ENCODE measurements around the gene AUH. TPM values are rescaled to one million over a fixed set of nuclear protein-coding genes. Genes with fewer than 3 reads are reported as not detected.

The AUH gene
- total and polyA plus RNA-seq, 2 donors (not counting 1 experiment from before 2014, with no cell fraction given), result 5.2 to 29.1 TPM

DNA sequence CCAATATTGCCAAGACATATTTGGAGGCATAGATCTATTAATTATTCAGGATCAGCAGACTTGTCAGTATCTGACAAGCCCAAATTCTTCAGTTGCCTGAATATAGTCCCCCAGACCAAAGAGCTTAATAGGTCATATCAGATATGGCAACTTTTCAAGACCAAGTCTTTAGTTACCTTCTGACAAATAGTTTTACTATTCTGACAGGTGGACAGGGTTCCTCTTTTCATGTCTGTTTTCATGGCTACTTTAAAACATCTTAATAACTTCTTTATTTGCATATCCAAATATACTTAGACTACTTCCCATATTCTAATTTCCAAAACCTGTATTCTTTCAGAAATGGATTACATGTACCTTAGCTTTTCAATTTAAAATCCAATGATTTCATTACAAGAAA is 65.4 kb downstream of the AUH start:
- Histone ChIP-seq H3K9ac (ENCODE audit: low read length) (no peak overlapping the region), H3K27ac (ENCODE audit: low read length in 2 of 2) (no peak overlapping the region), H3K27me3 (replicated peaks in 1 of 4; ENCODE audit: control extremely low read depth in 1 of 4, control insufficient read depth in 3 of 4, insufficient read depth in 4 of 4, low read length in 3 of 4) (no peaks in the 10 kb centered on the region), H3K4me2 (replicated peaks; ENCODE audit: low read depth, low read length, poor library complexity, severe bottlenecking) (peak overlapping the region; percentile 39), H3K36me3 (replicated peaks in 1 of 2; ENCODE audit: control extremely low read depth in 1 of 2, control insufficient read depth in 1 of 2, extremely low read depth in 1 of 2, insufficient read depth in 2 of 2, low read length in 1 of 2) (peaks cover 3 to 31% of the 10 kb centered on the region in 2 experiments), H3K4me1 (ENCODE audit: control insufficient read depth in 2 of 2, insufficient read depth in 2 of 2, low read length in 2 of 2) (peaks cover 17 to 20% of the 10 kb centered on the region in 2 donors), H2AFZ (ENCODE audit: insufficient read depth, low read depth, low read length, poor library complexity, severe bottlenecking) (no peak overlapping the region), H3K79me2 (ENCODE audit: control insufficient read depth, insufficient read depth, low read length) (no peaks in the 10 kb centered on the region), H3K4me3 (ENCODE audit: control extremely low read depth in 1 of 5, extremely low read depth in 1 of 5, insufficient read depth in 1 of 5, low read depth in 2 of 5, low read length in 4 of 5) (no peak overlapping the region), H4K20me1 (ENCODE audit: control insufficient read depth, insufficient read depth, low read length, poor library complexity, severe bottlenecking) (no peaks in the 10 kb centered on the region), H3K9me3 (ENCODE audit: control extremely low read depth in 1 of 3, control insufficient read depth in 2 of 3, insufficient read depth in 1 of 3, low read length in 2 of 3) (no peaks in the 10 kb centered on the region)
- Mint-ChIP-seq H3K9me3 (ENCODE audit: insufficient read depth) (no peaks in the 10 kb centered on the region), H3K4me1 (peaks cover 23% of the 10 kb centered on the region), H3K4me3 (no peak overlapping the region), H3K27me3 (no peaks in the 10 kb centered on the region), H3K27ac (no peak overlapping the region)
- DNase-seq (peak; percentile 33), ATAC-seq (ENCODE audit: low read depth) (no peak)
- TF ChIP-seq, protein P1, sequence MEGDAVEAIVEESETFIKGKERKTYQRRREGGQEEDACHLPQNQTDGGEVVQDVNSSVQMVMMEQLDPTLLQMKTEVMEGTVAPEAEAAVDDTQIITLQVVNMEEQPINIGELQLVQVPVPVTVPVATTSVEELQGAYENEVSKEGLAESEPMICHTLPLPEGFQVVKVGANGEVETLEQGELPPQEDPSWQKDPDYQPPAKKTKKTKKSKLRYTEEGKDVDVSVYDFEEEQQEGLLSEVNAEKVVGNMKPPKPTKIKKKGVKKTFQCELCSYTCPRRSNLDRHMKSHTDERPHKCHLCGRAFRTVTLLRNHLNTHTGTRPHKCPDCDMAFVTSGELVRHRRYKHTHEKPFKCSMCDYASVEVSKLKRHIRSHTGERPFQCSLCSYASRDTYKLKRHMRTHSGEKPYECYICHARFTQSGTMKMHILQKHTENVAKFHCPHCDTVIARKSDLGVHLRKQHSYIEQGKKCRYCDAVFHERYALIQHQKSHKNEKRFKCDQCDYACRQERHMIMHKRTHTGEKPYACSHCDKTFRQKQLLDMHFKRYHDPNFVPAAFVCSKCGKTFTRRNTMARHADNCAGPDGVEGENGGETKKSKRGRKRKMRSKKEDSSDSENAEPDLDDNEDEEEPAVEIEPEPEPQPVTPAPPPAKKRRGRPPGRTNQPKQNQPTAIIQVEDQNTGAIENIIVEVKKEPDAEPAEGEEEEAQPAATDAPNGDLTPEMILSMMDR (IDR thresholded peaks at IDR 0.05), result no peak
- TF ChIP-seq EZH2 (IDR thresholded peaks at IDR 0.05; ENCODE audit: borderline replicate concordance, insufficient read depth, low read depth, low read length, poor library complexity, severe bottlenecking), result no peak
- intact Hi-C loops (cut with micrococcal nuclease), result no loop called here
- POLR2A ChIA-PET, result no interaction called here
- CTCF ChIA-PET, result interaction anchor here (1.4 kb wide), 1 partner anchor 382 kb away, joined by 3 read pairs; no protein-coding TSS in a partner anchor

DNA sequence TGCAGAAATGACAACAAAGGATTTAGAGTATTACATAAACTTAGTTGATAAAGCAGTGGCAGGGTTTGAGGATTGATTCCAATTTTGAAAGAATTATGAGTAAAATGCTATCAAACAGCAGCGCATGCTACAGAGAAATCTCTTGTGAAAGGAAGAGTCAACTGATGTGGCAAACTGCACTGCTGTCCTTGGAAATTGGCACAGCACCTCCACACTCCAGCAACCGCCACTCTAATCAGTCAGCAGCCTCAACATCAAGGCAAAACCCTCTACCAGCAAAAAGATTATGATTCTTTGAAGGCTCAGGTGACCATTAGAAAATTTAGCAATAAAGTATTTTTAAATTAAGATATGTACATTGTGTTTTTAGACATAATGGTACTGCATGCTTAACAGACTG is 66.4 kb downstream of the AUH start:
- Histone ChIP-seq H3K9me3 (ENCODE audit: control extremely low read depth in 1 of 3, control insufficient read depth in 2 of 3, insufficient read depth in 1 of 3, low read length in 2 of 3) (no peaks in the 10 kb centered on the region), H3K27ac (ENCODE audit: low read length in 2 of 2) (no peak overlapping the region), H3K36me3 (replicated peaks in 1 of 2; ENCODE audit: control extremely low read depth in 1 of 2, control insufficient read depth in 1 of 2, extremely low read depth in 1 of 2, insufficient read depth in 2 of 2, low read length in 1 of 2) (peaks cover 3 to 31% of the 10 kb centered on the region in 2 experiments), H3K79me2 (ENCODE audit: control insufficient read depth, insufficient read depth, low read length) (no peaks in the 10 kb centered on the region), H3K27me3 (replicated peaks in 1 of 4; ENCODE audit: control extremely low read depth in 1 of 4, control insufficient read depth in 3 of 4, insufficient read depth in 4 of 4, low read length in 3 of 4) (no peaks in the 10 kb centered on the region), H3K4me1 (ENCODE audit: control insufficient read depth in 2 of 2, insufficient read depth in 2 of 2, low read length in 2 of 2) (peaks cover 17 to 20% of the 10 kb centered on the region in 2 donors), H3K4me3 (ENCODE audit: control extremely low read depth in 1 of 5, extremely low read depth in 1 of 5, insufficient read depth in 1 of 5, low read depth in 2 of 5, low read length in 4 of 5) (no peak overlapping the region), H4K20me1 (ENCODE audit: control insufficient read depth, insufficient read depth, low read length, poor library complexity, severe bottlenecking) (no peaks in the 10 kb centered on the region), H3K9ac (ENCODE audit: low read length) (no peak overlapping the region), H3K4me2 (replicated peaks; ENCODE audit: low read depth, low read length, poor library complexity, severe bottlenecking) (no peak overlapping the region), H2AFZ (ENCODE audit: insufficient read depth, low read depth, low read length, poor library complexity, severe bottlenecking) (no peak overlapping the region)
- POLR2A ChIA-PET, result no interaction called here
- Mint-ChIP-seq H3K27ac (no peak overlapping the region), H3K27me3 (no peaks in the 10 kb centered on the region), H3K4me3 (no peak overlapping the region), H3K4me1 (peaks cover 23% of the 10 kb centered on the region), H3K9me3 (ENCODE audit: insufficient read depth) (no peaks in the 10 kb centered on the region)
- TF ChIP-seq, protein P1 (IDR thresholded peaks at IDR 0.05), result no peak
- no peak for TF ChIP-seq EZH2 (IDR thresholded peaks at IDR 0.05; ENCODE audit: borderline replicate concordance, insufficient read depth, low read depth, low read length, poor library complexity, severe bottlenecking)
- CTCF ChIA-PET, result no interaction called here
- intact Hi-C loops (cut with micrococcal nuclease), result no loop called here
- DNase-seq (no peak), ATAC-seq (ENCODE audit: low read depth) (no peak)
- WGBS (ENCODE audit: insufficient coverage), result 100% methylated on average over 1 of the region's 2 CpGs

Measured in B cell (primary cell).